A673 (cell line): Measurements from ENCODE around the gene LCN1. TPM values are rescaled to one million over a fixed set of nuclear protein-coding genes. Genes with fewer than 3 reads are reported as not detected.
"Not testable (repeated sequence)": the region's sequence is repeated elsewhere in the genome, so short reads cannot be mapped to it uniquely, and the experiment has no call there.

Experiments used
- BruUV-seq: library from RNA; stranded (reverse); fragments of 400-500 nt; replicated peaks from 2 replicates; lab custom pipeline; 2021; lab: Mats Ljungman, UMichigan
- CTCF ChIA-PET: fragments of 300-600 bp; sonication (Branson Sonifier 250); formaldehyde crosslinking; loops from one replicate; lab custom pipeline; 2022; ENCODE audit warnings: antibody characterized with exemption; lab: Charles Lee
- POLR2A ChIA-PET: fragments of 300-600 bp; sonication (Branson Sonifier 250); formaldehyde crosslinking; loops from one replicate; lab custom pipeline; 2022; ENCODE audit warnings: antibody characterized with exemption; ENCODE audit not compliant: low non-redundant PET; lab: Charles Lee
- DNase-seq: peaks from one replicate; pipeline ENCODE4 v3.0.0-alpha.2; 2015; ENCODE audit warnings: low spot score
- H3K27ac ChIP-seq: fragments of 200-600 bp; sonication (generic); 2 replicates; pipeline ENCODE4 v1.5.1; 2016; ENCODE audit warnings: mixed run types, low read depth, mild to moderate bottlenecking, mixed read lengths, antibody characterized with exemption, low read length; ENCODE audit not compliant: poor library complexity, severe bottlenecking
- H3K27me3 ChIP-seq: fragments of 200-600 bp; sonication (generic); replicated peaks from 2 replicates; pipeline ENCODE4 v1.6.1; 2017; ENCODE audit warnings: mixed run types, low read depth, mild to moderate bottlenecking, mixed read lengths, antibody characterized with exemption, low read length; ENCODE audit not compliant: insufficient read depth, poor library complexity
- H3K36me3 ChIP-seq: fragments of 200-600 bp; sonication (generic); 2 replicates; pipeline ENCODE4 v1.6.1; 2016; ENCODE audit warnings: mixed run types, mild to moderate bottlenecking, mixed read lengths, antibody characterized with exemption, low read length; ENCODE audit not compliant: insufficient read depth, poor library complexity, severe bottlenecking
- H3K4me1 ChIP-seq: fragments of 200-600 bp; sonication (generic); 2 replicates; pipeline ENCODE4 v1.6.1; 2017; ENCODE audit warnings: mixed run types, mild to moderate bottlenecking, mixed read lengths, antibody characterized with exemption, low read length; ENCODE audit not compliant: insufficient read depth, poor library complexity, severe bottlenecking
- H3K4me3 ChIP-seq: fragments of 200-600 bp; sonication (generic); 2 replicates; pipeline ENCODE4 v1.5.1; 2016; ENCODE audit warnings: low read depth, mixed run types, mild to moderate bottlenecking, mixed read lengths, low read length; ENCODE audit not compliant: poor library complexity, severe bottlenecking
- H3K9me3 ChIP-seq: fragments of 200-600 bp; sonication (generic); 2 replicates; pipeline ENCODE4 v1.6.1; 2016; ENCODE audit warnings: mixed run types, low read depth, mild to moderate bottlenecking, mixed read lengths, antibody characterized with exemption, low read length; ENCODE audit not compliant: poor library complexity, severe bottlenecking
- EZH2 ChIP-seq: fragments of 200-600 bp; sonication (generic); IDR thresholded peaks from 2 replicates; pipeline ENCODE4 v1.6.1; 2017; ENCODE audit warnings: borderline replicate concordance, low read depth, mild to moderate bottlenecking, mixed read lengths, antibody characterized with exemption, low read length; ENCODE audit not compliant: poor library complexity, severe bottlenecking
- intact Hi-C: fragments of 100-400 bp; cut with micrococcal nuclease; formaldehyde crosslinking; loops from one replicate; pipeline ENCODE4 v1.10.0; 2022; ENCODE audit not compliant: unreplicated experiment
- total RNA-seq: library from RNA; stranded (reverse); gene quantifications from 2 replicates; pipeline ENCODE4 v1.2.3, GENCODE V29; 2021
- TF ChIP-seq, protein P1 (sequence below): fragments of 300-800, 200-600 bp; sonication (generic); conservative IDR thresholded peaks from 2 replicates; pipeline ENCODE4 v1.5.1; 2017; ENCODE audit warnings: low read depth, mild to moderate bottlenecking, antibody characterized with exemption, low read length, moderate library complexity, mixed read lengths

The LCN1 gene
- total RNA-seq, 1 experiment from 2014 or later, result not detected

DNA sequence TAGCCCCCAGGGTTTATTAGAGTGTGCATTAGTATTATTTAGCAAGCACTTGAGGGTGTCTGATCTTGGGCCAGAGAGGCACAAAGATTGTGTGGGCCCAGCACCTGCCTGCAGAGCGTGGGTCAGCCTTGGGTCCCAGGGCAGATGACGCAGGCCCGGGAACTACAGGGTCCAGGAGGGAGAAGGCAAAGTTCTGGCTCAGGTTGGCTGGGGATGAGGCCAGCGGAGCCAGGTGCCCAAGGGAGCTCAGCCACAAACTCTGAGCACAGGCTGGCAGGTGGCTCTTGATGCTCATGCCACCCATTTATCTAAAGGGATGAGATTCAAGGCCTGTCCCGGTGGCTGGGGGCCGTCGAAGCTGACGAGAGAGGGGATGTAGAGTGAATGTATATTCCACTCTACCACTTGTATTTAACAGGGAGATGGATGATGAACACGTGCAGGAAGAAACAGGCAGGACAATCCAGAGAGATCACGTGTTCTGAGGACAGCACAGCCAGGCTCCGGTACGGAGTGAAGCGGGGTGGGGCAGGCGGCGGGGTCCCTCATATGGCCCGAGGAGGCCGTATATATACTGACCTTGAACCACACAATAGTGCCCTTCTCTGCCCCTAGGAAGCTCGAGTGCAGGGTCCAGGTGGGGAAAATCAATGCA lies 23.9 kb downstream of the LCN1 start:
- BruUV-seq, result no TSS peak
- Histone ChIP-seq H3K9me3 (no peaks in the 10 kb centered on the region), H3K4me1 (no peaks in the 10 kb centered on the region), H3K4me3 (no peak overlapping the region), H3K27ac (no peak overlapping the region), H3K27me3 (peaks cover 26% of the 10 kb centered on the region), H3K36me3 (no peaks in the 10 kb centered on the region)
- intact Hi-C loops, result no loop called here
- TF ChIP-seq, protein P1, sequence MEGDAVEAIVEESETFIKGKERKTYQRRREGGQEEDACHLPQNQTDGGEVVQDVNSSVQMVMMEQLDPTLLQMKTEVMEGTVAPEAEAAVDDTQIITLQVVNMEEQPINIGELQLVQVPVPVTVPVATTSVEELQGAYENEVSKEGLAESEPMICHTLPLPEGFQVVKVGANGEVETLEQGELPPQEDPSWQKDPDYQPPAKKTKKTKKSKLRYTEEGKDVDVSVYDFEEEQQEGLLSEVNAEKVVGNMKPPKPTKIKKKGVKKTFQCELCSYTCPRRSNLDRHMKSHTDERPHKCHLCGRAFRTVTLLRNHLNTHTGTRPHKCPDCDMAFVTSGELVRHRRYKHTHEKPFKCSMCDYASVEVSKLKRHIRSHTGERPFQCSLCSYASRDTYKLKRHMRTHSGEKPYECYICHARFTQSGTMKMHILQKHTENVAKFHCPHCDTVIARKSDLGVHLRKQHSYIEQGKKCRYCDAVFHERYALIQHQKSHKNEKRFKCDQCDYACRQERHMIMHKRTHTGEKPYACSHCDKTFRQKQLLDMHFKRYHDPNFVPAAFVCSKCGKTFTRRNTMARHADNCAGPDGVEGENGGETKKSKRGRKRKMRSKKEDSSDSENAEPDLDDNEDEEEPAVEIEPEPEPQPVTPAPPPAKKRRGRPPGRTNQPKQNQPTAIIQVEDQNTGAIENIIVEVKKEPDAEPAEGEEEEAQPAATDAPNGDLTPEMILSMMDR, result no peak
- ChIA-PET CTCF (no interaction called here), POLR2A (no interaction called here)
- DNase-seq, result no peak

DNA sequence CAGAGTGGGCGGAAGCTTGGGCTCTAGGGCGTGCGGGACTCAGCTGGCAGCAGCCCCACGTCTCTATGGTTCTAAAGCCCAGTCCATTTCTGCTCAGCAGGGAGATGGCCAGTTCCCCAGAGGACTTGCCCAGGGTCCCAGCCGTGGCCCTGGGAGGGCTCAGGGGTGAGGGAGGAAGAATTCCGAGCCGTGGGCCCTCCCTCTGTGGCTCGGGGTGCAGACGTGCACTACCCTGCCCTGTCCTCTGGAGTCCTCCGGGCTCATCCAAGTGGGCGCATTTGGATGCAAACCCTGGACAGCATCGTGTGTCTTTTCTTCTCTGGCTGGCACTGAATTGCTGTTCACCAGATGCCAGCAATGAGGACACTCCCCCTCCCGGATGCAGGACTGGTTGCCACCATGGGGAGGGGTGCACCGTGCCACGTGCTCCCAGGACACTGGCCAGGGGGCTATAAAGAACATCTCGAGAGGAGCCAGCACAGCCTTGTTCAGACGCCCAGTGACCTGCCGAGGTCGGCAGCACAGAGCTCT lies 24.5 kb downstream of the LCN1 start, which contains the start of gene OBP2A:
TSS of gene OBP2A (plus strand) at position 481 of the 531 bp plus-strand sequence. CDS start 55 bp downstream, outside the sequence.
- DNase-seq, POLR2A ChIA-PET, H3K4me1 ChIP-seq, CTCF ChIA-PET, H3K36me3 ChIP-seq, BruUV-seq, intact Hi-C loops, H3K4me3 ChIP-seq, H3K9me3 ChIP-seq, H3K27ac ChIP-seq: not testable (repeated sequence)
- peaks cover 21% of the 10 kb centered on the region for H3K27me3 ChIP-seq

DNA sequence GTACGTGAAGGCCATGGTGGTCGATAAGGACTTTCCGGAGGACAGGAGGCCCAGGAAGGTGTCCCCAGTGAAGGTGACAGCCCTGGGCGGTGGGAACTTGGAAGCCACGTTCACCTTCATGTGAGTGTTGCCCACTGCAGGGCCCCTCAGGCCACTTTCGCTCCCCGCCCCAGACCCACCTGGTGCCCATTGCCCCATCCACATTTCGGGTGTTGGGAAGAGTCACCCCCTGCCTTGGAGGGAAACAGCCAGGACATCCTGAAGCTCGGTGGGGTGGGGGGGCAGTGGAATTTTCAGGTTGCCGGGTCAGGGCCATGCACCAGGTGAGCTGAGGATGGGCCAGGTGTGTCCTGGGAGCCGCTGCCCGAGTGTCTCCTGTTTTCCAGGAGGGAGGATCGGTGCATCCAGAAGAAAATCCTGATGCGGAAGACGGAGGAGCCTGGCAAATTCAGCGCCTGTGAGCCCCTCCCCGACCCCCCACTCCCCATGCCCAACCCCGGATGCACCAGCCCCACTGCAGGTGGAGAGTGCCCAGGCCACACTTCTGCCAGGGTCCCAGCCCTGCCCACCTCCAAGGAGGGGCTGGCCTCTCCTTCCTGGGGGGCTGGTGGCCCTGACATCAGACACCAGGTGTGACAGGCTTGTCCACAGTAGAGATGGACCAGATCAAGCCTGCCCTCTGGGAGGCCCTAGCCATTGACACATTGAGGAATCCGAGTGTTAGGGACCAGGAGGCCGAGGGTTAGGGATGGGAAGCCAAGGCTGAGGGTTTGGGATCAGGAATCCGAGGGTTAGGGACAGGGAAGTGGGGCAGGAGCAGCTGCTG lies 25.8 kb downstream of the LCN1 start:
- H3K9me3 ChIP-seq, CTCF ChIA-PET, POLR2A ChIA-PET, BruUV-seq, intact Hi-C loops, H3K27ac ChIP-seq, DNase-seq, H3K4me3 ChIP-seq, H3K36me3 ChIP-seq, H3K4me1 ChIP-seq: not testable (repeated sequence)
- H3K27me3 ChIP-seq, result peaks cover 11% of the 10 kb centered on the region

DNA sequence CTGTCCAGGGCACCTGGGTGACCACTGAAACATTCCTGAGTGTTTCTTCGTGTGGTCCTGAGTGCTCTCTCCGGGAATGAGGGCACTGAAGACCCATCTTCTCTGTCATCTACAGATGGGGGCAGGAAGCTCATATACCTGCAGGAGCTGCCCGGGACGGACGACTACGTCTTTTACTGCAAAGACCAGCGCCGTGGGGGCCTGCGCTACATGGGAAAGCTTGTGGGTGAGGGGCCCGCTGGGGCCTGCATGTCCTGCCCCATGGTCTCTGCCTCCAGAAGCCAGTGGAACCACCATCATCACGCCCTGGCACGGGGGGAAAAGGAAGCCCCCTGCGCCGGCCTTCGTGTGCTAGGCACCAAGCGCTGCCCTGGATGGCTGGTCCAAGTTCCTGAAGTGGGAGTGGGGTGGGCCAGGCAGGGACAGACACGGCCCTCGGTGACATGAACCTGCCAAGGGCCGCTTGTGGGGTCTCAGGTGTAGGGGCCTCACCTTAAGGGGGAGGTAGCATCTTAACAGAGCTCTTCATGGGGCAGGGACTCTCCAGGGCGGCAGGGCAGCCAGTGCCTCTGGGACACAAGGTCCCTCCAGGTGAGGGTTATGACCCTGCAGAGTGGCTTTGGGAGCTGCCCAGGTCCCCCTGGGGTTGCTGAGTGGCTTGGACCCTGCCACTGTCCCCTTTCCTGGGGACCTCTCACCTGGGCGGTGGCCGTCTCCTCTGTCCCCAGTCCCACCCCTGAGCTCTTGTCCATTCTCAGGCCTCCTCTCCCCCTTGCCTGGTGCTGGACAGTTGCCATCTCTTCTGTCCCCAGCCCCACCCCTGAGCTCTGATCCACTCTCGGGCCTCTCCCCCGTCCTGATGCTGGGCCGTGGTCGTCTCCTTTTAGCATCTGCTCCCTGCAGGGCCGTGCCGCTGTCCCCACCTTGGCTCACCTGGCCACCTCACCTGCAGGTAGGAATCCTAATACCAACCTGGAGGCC lies 26.8 kb downstream of the LCN1 start:
- H3K27me3 ChIP-seq, result peaks cover 2% of the 10 kb centered on the region
- H3K9me3 ChIP-seq, result no peaks in the 10 kb centered on the region
- no peaks in the 10 kb centered on the region for H3K36me3 ChIP-seq
- intact Hi-C loops, result no loop called here
- H3K27ac ChIP-seq, result no peak overlapping the region
- BruUV-seq, result no TSS peak
- ChIA-PET CTCF (no interaction called here), POLR2A (no interaction called here)
- DNase-seq, result no peak
- H3K4me3 ChIP-seq, result no peak overlapping the region
- no peak for TF ChIP-seq EZH2
- TF ChIP-seq, protein P1, result no peak
- no peaks in the 10 kb centered on the region for H3K4me1 ChIP-seq

DNA sequence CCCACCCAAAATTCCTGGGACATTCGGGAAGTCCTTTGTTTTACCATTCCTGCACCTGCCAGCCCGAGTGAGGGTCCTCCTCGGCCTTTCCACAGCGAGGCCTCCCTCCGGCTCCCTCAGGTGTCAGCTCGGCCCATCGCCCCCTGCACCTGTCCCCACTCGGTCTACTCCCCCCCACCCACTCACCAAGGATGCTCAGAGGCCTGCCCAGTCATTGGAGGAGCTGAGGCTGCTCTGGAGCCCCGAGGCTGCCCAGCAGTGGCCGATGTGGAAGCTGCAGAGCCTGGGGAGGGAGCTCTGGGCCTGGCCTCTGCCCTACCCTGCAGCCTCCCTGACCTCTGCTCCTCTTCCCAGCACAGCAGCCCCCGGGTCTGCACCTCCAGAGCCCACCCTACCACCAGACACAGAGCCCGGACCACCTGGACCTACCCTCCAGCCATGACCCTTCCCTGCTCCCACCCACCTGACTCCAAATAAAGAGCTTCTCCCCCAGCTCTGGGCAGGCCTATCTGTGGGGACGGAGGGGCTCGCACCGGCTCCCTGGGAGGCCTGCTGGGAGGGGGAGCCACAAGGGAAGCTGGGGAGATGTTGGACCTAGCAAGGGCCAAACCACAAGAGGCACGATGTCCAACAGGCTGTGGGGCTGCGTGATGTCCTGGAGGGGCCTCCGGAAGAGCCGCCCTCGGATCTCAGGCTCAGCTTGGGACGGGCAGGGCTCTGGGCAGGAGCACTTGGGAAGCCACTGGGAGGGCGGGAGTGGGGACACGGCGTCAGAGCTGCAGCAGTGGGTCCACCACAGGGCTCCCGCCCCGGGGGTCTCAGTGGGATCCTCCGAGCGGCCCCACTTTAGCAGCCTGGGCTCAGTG lies 28.5 kb downstream of the LCN1 start:
- intact Hi-C loops, BruUV-seq, H3K27me3 ChIP-seq, H3K27ac ChIP-seq, H3K36me3 ChIP-seq, DNase-seq, POLR2A ChIA-PET, H3K9me3 ChIP-seq, H3K4me1 ChIP-seq, CTCF ChIA-PET, H3K4me3 ChIP-seq: not testable (repeated sequence)
